IgD-negative memory B cell (primary cell): ENCODE measurements around the gene FEZ2. TPM values are rescaled to one million over a fixed set of nuclear protein-coding genes. Genes with fewer than 3 reads are reported as not detected.
"Not testable (repeated sequence)": the region's sequence is repeated elsewhere in the genome, so short reads cannot be mapped to it uniquely, and the experiment has no call there.

Source experiments
- H3K27ac Mint-ChIP-seq, 3 donors: one replicate each; pipeline ENCODE4 v1.8.0; 2020 to 2022; ENCODE audit warnings: mild to moderate bottlenecking in 3 of 3, mixed read lengths in 3 of 3, moderate library complexity in 1 of 3
- H3K27me3 Mint-ChIP-seq: one replicate; pipeline ENCODE4 v1.8.0; 2021; ENCODE audit warnings: mixed read lengths
- H3K36me3 Mint-ChIP-seq: one replicate; pipeline ENCODE4 v1.8.0; 2020; ENCODE audit warnings: mild to moderate bottlenecking, mixed read lengths
- H3K4me1 Mint-ChIP-seq, 3 donors: one replicate each; pipeline ENCODE4 v1.8.0; 2020 to 2022; ENCODE audit warnings: mixed read lengths in 3 of 3, mild to moderate bottlenecking in 1 of 3
- H3K4me3 Mint-ChIP-seq, 4 donors: one replicate each; pipeline ENCODE4 v1.8.0; 2020 to 2022; ENCODE audit warnings: mild to moderate bottlenecking in 4 of 4, mixed read lengths in 4 of 4, moderate library complexity in 3 of 4
- H3K9me3 Mint-ChIP-seq, 3 donors: one replicate each; pipeline ENCODE4 v1.8.0; 2020 to 2021; ENCODE audit warnings: mixed read lengths in 3 of 3, mild to moderate bottlenecking in 1 of 3
- polyA plus RNA-seq: library from polyadenylated mRNA; unstranded; fragments of 300-500 nt; fragmentation: Illumina TruSeq; gene quantifications from one replicate; pipeline ENCODE4 v1.2.3, GENCODE V29; 2021

The FEZ2 gene
- polyA plus RNA-seq, 1 donor from 2014 or later = 2.3 TPM

DNA sequence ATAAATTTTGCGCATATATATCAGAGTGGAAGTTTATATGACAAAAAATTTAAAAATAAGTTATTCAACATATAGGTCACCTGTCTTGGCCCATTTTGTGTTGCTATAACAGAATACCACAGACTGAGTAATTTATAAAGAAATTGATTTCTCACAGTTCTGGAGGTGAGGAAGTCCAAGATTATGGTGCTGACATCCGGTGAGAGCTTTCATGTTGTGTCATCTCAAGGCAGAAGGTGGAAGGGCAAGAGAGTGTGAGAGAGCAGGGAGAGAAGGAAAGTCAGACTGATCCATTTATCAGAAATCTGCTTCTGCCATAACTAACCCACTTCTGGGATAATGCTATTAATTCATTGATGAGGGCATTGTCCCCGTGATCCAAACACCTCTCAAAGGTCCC lies 9.0 kb upstream of the FEZ2 start:
- Mint-ChIP-seq H3K27me3 (peaks cover 5% of the 10 kb centered on the region), H3K9me3 (no peaks in the 10 kb centered on the region), H3K4me3 (no peak overlapping the region), H3K4me1 (no peaks in the 10 kb centered on the region), H3K27ac (no peak overlapping the region), H3K36me3 (peaks cover 3% of the 10 kb centered on the region)

DNA sequence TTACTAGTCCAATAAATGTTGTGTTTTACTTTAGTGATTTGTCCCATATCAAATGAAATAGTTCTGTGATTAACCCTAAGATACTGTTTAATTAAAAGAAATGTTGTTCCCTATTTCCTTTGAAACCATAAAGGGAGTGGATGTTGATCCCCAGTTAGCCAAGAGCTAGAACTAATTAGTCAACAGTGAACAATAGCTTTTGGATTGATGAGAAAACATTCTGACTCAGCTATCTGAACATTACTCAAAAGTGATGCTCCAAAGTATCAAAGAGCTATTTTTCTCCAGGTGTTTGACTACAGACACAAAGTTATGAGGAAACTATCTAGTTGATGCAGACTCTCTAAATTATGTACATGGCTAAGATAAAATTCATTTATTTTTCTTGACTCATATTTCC lies 7.3 kb upstream of the FEZ2 start:
- H3K4me1 Mint-ChIP-seq = no peaks in the 10 kb centered on the region
- H3K27ac Mint-ChIP-seq = no peak overlapping the region
- H3K4me3 Mint-ChIP-seq = no peak overlapping the region
- H3K27me3 Mint-ChIP-seq = peaks cover 2% of the 10 kb centered on the region
- no peaks in the 10 kb centered on the region for H3K9me3 Mint-ChIP-seq
- peaks cover 1% of the 10 kb centered on the region for H3K36me3 Mint-ChIP-seq

DNA sequence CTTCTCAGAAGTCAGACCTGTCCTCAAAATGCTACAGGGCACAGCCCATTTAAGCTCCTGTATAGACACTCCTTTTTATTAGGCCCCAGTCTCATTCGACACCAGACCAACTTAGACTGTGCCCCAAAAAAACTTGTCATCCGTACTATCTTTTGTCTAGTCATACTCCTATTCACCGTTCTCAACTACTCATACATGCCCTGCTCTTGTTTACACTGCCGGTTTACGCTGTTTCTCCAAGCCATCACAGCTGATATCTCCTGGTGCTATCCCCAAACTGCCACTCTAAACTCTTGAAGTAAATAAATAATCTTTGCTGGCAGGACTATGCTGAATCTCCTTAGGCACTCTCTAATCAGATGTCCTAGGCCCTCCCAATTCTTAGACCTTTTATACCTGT lies 5.7 kb upstream of the FEZ2 start:
- not testable (repeated sequence) for H3K9me3 Mint-ChIP-seq, H3K27me3 Mint-ChIP-seq, H3K36me3 Mint-ChIP-seq, H3K4me3 Mint-ChIP-seq, H3K27ac Mint-ChIP-seq, H3K4me1 Mint-ChIP-seq

DNA sequence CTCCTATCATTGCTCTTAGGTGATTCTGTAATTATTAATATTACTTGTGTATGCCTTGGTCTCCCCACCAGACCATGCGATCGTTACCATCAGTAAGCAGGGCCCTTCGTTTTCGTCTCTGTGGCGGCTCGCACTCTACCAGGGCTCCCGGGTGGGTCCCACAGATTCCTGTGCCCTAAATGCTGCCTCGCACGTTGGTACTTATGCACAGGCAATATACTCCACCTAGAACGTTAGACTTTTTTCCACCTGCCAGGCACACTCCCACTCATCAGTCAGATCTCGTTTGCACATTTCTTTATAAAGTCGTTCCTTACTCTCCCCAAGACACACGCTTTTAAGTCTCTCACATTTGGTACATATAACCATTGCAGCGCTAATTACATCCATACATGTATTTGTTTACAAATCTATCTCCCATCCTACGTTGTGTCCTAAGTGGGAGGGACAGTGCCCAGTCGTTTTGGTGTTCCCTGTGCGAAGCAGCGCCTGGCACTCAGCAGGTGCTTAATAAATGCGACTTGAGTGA lies 901 bp downstream of the FEZ2 start:
- Mint-ChIP-seq H3K36me3 (no peaks in the 10 kb centered on the region), H3K27ac (peak overlapping the region in 1 of 3 donors; percentile 88), H3K4me1 (peaks cover 17 to 31% (median 23%) of the 10 kb centered on the region in 3 donors), H3K4me3 (peak overlapping the region; percentile 86 to 98 (median 95)), H3K27me3 (no peaks in the 10 kb centered on the region), H3K9me3 (no peaks in the 10 kb centered on the region)

DNA sequence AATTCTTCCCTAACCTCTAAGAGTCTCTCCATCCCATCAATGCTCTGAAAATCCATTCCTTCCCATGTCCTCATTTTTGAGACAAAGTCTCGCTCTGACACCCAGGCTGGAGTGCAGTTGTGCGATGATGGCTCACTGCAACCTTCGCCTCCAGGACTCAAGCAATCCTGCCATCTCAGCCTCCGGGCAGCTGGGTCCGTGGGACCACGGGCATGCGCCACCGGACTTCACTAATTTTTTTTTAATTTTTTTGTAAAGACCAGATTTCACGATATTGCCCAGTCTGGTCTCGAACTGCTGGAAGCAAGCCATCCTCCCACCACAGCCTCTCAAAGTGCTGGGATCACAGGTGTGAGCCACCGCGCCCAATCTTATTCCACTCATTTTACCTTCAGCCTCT lies 1.6 kb downstream of the FEZ2 start:
- no peak overlapping the region for H3K27ac Mint-ChIP-seq

DNA sequence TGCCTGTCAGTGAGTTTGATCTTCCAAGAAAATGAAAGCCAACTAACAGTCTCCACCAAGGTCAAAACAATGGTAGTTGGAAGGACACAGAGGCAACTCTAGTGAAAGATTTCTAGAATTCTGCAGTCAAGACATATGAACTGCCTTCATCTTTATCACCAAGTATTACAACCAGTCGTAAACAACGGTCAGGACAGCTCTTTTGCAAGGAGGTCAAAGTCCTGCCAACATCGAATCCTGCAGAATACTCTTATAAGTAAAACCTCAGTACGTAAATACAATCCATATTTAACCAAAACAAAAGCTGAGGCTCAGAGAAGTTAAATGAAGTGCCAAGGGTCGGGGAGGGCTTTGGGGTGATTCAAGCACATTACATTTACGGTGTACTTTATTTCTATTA lies 3.1 kb downstream of the FEZ2 start:
- no peaks in the 10 kb centered on the region for H3K27me3 Mint-ChIP-seq
- no peaks in the 10 kb centered on the region for H3K36me3 Mint-ChIP-seq
- no peaks in the 10 kb centered on the region for H3K9me3 Mint-ChIP-seq
- H3K4me1 Mint-ChIP-seq = peaks cover 25 to 39% (median 29%) of the 10 kb centered on the region in 3 donors
- H3K4me3 Mint-ChIP-seq = peak overlapping the region in 1 of 4 donors; percentile 86
- no peak overlapping the region for H3K27ac Mint-ChIP-seq

More for the DNA sequence above, 1.6 kb downstream of the FEZ2 start:
- peak overlapping the region; percentile 69 to 98 (median 90) for H3K4me3 Mint-ChIP-seq
- no peaks in the 10 kb centered on the region for H3K27me3 Mint-ChIP-seq
- no peaks in the 10 kb centered on the region for H3K9me3 Mint-ChIP-seq
- H3K4me1 Mint-ChIP-seq = peaks cover 18 to 35% (median 26%) of the 10 kb centered on the region in 3 donors
- H3K36me3 Mint-ChIP-seq = no peaks in the 10 kb centered on the region

DNA sequence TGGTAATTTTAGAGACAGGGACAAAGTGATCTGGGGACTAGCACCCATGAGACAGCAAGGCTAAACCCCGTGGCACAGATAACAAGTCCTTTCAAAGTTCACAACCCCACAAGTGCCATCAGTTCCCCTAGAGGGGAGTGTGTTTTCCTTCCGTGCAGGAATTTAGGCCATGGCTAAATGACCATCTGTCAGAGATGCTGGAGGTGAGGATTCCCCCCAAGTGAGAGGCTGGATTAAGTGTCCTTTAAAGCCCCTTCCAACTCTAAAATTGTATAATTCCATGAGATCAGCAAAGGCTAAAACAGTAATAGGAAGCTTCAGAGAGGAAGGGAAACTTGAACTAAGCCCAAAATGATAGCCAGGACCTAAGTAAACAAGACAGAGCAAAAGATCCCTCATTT lies 8.7 kb downstream of the FEZ2 start:
- H3K9me3 Mint-ChIP-seq = no peaks in the 10 kb centered on the region
- H3K27me3 Mint-ChIP-seq = no peaks in the 10 kb centered on the region
- no peak overlapping the region for H3K27ac Mint-ChIP-seq
- H3K4me3 Mint-ChIP-seq = no peak overlapping the region
- H3K4me1 Mint-ChIP-seq = peaks cover 6 to 21% (median 14%) of the 10 kb centered on the region in 3 donors
- peaks cover 12% of the 10 kb centered on the region for H3K36me3 Mint-ChIP-seq

DNA sequence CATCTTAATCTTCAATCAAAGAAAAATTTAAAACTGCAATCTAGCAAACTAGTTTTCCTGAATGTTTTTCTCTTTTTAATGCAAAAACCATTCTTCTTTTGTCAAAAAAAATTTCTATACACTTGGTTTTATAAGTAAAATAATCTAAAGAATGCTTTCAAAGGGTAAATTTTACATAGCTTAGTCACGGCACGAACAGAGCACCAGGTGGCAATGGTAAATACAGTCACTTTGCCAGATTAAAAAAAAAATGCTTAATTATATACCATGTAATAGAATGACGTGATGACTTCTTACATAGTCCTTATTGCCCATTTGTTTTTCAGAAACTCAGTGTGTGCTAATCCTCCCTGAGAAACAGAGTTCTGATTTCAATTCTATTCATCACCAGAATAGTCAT lies 10.4 kb downstream of the FEZ2 start:
- H3K36me3 Mint-ChIP-seq = peaks cover 19% of the 10 kb centered on the region

DNA sequence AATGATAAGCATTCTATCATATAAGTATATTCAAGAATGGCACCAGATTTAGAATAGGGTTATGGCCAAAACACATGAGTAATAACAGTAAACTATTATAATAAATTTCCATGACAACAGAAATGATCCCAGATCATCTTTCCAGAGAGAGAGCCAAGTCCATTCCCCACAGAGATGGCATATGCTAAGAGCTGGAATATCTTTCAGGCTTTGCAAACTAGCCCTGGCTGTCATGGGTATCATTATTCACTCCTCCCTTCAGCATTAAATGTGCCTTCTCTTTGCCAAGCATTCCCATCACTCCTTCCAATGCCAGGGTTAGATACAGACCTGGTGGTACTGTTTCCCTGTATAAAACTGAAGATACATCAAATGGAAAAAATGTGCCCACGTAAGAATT lies 10.9 kb downstream of the FEZ2 start:
- no peak overlapping the region for H3K27ac Mint-ChIP-seq
- H3K36me3 Mint-ChIP-seq = peaks cover 19% of the 10 kb centered on the region
- H3K27me3 Mint-ChIP-seq = no peaks in the 10 kb centered on the region
- no peak overlapping the region for H3K4me3 Mint-ChIP-seq
- no peaks in the 10 kb centered on the region for H3K9me3 Mint-ChIP-seq
- H3K4me1 Mint-ChIP-seq = peaks cover 6 to 10% (median 9%) of the 10 kb centered on the region in 3 donors

More for the DNA sequence above, 10.4 kb downstream of the FEZ2 start:
- Mint-ChIP-seq H3K9me3 (no peaks in the 10 kb centered on the region), H3K27ac (no peak overlapping the region), H3K4me3 (no peak overlapping the region), H3K4me1 (peaks cover 6 to 11% (median 9%) of the 10 kb centered on the region in 3 donors), H3K27me3 (no peaks in the 10 kb centered on the region)

DNA sequence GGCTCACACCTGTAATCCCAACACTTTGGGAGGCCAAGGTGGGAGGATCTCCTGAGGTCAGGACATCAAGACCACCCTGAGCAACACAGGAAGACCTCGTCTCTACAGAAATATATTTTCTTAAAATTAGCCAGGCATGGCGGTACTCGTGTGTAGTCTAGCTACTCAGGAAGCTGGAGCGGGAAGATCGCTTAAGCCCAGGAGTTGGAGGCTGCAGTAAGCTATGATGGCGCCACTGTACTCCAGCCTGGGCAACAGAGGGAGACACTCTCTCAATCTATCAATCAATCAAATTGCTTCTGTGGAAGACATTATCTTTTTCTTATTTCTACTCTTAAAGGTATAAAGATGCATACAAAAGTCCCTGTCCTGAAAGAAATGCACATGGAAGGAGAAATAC lies 11.3 kb downstream of the FEZ2 start:
- no peaks in the 10 kb centered on the region for H3K27me3 Mint-ChIP-seq
- H3K4me1 Mint-ChIP-seq = peaks cover 4 to 9% (median 7%) of the 10 kb centered on the region in 3 donors
- peaks cover 19% of the 10 kb centered on the region for H3K36me3 Mint-ChIP-seq
- H3K4me3 Mint-ChIP-seq = no peak overlapping the region
- no peaks in the 10 kb centered on the region for H3K9me3 Mint-ChIP-seq
- H3K27ac Mint-ChIP-seq = no peak overlapping the region

DNA sequence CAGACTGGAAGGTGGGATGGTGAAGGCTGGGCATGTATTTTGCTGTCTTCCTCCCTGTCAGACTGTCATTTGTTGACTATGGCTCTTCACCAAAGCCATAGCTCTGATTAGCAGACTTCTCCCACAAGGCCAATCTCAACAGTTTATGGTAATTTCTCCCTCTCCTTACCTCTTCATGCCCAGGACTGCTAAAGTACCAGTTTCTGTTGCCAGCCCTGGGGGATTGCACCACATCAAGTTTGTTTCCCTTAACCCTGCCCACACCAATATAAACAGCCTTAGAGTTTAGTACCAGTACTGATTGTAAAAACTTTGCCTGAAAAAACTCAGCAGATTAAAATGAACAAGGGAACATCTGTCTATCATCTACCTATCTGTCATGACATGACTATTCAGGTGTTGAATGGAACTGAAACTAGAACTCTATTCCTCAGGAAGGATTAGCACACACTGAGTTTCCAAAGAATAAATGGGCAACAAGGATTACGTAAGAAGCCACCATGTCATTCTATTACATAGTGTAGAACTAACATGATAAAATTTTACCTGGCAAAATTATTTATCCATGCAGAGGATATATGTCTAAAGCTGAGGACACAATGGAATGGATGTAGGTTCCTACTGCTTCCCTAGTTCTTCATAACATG lies 13.7 kb downstream of the FEZ2 start:
- Mint-ChIP-seq H3K27ac (peak overlapping the region in 1 of 3 donors; percentile 40), H3K27me3 (no peaks in the 10 kb centered on the region), H3K4me1 (peaks cover 0 to 2% (median 0%) of the 10 kb centered on the region in 3 donors), H3K36me3 (peaks cover 27% of the 10 kb centered on the region), H3K4me3 (no peak overlapping the region), H3K9me3 (no peaks in the 10 kb centered on the region)

DNA sequence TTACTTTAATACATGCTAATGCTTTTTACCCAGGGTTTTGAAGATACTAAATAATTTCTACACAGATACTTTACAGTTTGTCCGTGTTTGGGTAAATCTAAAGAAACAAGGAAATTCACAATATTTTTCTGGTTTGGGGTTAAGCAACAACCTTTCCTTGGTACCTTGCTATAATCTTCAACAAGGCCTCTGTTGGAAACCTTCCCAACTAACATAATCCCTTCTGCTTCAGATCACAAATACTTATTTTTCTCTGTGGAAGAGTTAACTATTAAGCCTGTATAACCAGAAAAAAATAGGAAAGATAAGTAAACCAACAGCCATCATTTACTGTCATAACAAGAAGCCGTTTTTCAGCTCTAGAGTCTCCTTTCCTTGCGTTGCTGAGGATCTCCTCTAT lies 15.0 kb downstream of the FEZ2 start:
- Mint-ChIP-seq H3K4me3 (no peak overlapping the region), H3K36me3 (peaks cover 34% of the 10 kb centered on the region), H3K27ac (no peak overlapping the region), H3K27me3 (no peaks in the 10 kb centered on the region), H3K4me1 (peaks cover 0 to 2% (median 2%) of the 10 kb centered on the region in 3 donors), H3K9me3 (no peaks in the 10 kb centered on the region)

DNA sequence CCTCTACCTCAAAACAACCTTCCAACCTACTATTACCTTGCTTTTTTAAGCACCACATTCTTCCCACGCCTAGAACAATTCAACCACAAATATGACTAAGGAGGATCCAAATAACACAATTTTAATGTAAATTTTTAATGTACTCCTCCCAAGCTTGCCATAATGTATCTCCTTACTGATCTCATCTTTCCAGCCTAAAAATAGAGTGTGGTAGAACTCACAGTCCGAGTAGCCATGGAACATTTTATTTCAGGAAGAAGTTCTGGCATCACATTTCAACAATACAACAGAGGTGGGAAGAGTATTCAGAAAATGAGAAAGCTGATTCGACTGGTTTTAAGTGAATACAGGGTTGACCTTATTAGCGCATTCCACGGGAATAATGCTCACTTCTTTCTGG lies 15.4 kb downstream of the FEZ2 start:
- H3K36me3 Mint-ChIP-seq = peaks cover 34% of the 10 kb centered on the region
- peaks cover 0 to 2% (median 2%) of the 10 kb centered on the region in 3 donors for H3K4me1 Mint-ChIP-seq
- H3K9me3 Mint-ChIP-seq = no peaks in the 10 kb centered on the region
- no peaks in the 10 kb centered on the region for H3K27me3 Mint-ChIP-seq
- no peak overlapping the region for H3K27ac Mint-ChIP-seq
- no peak overlapping the region for H3K4me3 Mint-ChIP-seq

DNA sequence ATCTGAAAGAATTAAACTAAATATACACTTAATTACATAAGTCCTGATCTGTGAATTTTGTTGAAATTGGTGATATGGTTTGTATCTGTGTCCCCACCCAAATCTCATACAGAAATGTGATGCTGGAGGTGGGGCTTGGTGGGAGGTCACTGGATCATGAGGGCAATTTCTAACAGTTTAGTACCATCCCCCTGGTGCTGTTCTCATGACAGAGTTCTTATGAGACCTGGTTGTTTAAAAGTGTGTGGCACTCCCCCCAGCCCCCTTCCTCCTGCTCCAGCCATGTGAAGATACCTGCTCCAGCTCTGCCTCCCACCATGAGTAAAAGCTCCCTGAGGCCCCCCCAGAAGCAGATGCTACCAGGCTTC lies 18.7 kb downstream of the FEZ2 start:
- no peaks in the 10 kb centered on the region for H3K9me3 Mint-ChIP-seq
- H3K36me3 Mint-ChIP-seq = peaks cover 27% of the 10 kb centered on the region
- H3K4me3 Mint-ChIP-seq = no peak overlapping the region
- no peak overlapping the region for H3K27ac Mint-ChIP-seq
- peaks cover 0 to 2% (median 0%) of the 10 kb centered on the region in 3 donors for H3K4me1 Mint-ChIP-seq
- no peaks in the 10 kb centered on the region for H3K27me3 Mint-ChIP-seq

DNA sequence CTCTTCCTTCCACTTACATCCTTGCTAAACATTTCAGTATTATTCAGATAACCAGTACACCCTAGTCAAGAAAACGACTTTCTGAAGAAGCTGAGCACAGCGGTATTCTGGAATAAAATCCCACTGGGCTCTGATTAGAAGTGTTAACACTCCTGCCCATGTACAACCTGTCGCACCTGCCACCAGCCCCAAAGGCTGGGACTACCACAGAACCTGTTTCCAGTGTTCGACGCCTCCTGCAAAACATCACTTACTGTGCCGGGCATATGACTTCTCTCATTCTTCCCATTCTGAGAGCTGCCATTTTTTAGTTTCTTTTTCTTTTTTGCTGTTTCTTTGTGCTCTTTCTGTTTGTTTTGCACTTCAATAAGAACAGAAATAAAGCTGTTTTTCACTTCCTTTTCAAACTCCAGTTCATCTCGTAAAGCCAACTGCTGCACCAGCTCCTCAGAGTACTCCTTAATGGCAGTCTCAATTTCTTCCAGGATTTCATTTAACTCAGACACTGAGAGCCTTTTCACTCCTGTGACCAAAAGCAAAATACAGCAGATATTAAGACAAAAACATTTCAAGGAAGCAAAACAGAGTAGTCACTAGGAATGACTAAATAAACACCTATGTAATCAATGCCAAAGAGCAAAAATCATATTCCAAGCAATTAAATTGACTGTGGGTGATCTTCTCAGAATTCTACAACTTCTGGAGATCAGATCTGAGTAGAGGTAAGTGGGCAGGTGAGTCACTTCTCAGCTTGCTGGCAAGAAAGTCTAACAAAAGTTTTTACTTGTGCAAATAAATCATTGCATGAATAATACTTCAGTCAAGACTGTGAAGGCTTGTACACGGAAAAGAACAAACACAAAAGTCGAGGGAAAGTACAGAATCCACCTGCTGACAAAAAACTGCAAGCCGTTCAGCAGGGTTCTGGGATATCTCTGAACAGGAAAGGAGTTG lies 19.3 kb downstream of the FEZ2 start:
- H3K4me3 Mint-ChIP-seq = peak overlapping the region in 1 of 4 donors; percentile 34
- H3K4me1 Mint-ChIP-seq = peaks cover 0 to 2% (median 0%) of the 10 kb centered on the region in 3 donors
- H3K36me3 Mint-ChIP-seq = peaks cover 24% of the 10 kb centered on the region
- H3K27me3 Mint-ChIP-seq = no peaks in the 10 kb centered on the region
- H3K9me3 Mint-ChIP-seq = no peaks in the 10 kb centered on the region
- H3K27ac Mint-ChIP-seq = peak overlapping the region in 1 of 3 donors; percentile 90
